IMR-90 (cell line): ENCODE data around the gene CNTRL. TPM values are rescaled to one million over a fixed set of nuclear protein-coding genes. Genes with fewer than 3 reads are reported as not detected.

Source experiments
- ATAC-seq: fragments of 200-7000 bp; cut with Tn5 transposase; 2 replicates; pipeline ENCODE4 v1.9.1; 2020; ENCODE audit warnings: low read depth, mild to moderate bottlenecking, moderate library complexity
- BruUV-seq: library from RNA; stranded (reverse); fragments of 400-500 nt; replicated peaks from 2 replicates; lab custom pipeline; 2021; lab: Mats Ljungman, UMichigan
- CTCF ChIA-PET: fragments of 300-600 bp; formaldehyde crosslinking; extraction: SDS; loops from one replicate; lab custom pipeline; 2021; ENCODE audit warnings: antibody characterized with exemption; lab: Yijun Ruan, JAX
- POLR2A ChIA-PET: fragments of 300-600 bp; sonication (Branson Sonifier 250); formaldehyde crosslinking; loops from one replicate; lab custom pipeline; 2022; ENCODE audit warnings: antibody characterized with exemption; ENCODE audit not compliant: unreplicated experiment; lab: Charles Lee
- DNase-seq: peaks from one replicate; pipeline ENCODE4 v3.0.0; 2013
- H2AFZ ChIP-seq: replicated peaks from 2 replicates; pipeline ENCODE3; 2013; ENCODE audit warnings: low read length, mild to moderate bottlenecking; ENCODE audit not compliant: poor library complexity
- H2AK5ac ChIP-seq: 2 replicates; pipeline ENCODE4 v1.6.1; 2013; ENCODE audit warnings: low read depth, low read length, inconsistent platforms
- H2AK9ac ChIP-seq: replicated peaks from 2 replicates; pipeline ENCODE3; 2013; ENCODE audit warnings: mild to moderate bottlenecking, low read depth, low read length, moderate library complexity; ENCODE audit not compliant: poor library complexity
- H2BK120ac ChIP-seq: 2 replicates; pipeline ENCODE4 v1.6.1; 2013; ENCODE audit warnings: low read depth, low read length, inconsistent platforms
- H2BK15ac ChIP-seq: 3 replicates; pipeline ENCODE4 v1.6.1; 2013; ENCODE audit warnings: low read depth, low read length, inconsistent platforms
- H2BK20ac ChIP-seq: 2 replicates; pipeline ENCODE4 v1.6.1; 2013; ENCODE audit warnings: low read depth, mild to moderate bottlenecking, inconsistent platforms, low read length, moderate library complexity
- H2BK5ac ChIP-seq: 2 replicates; pipeline ENCODE4 v1.6.1; 2013; ENCODE audit warnings: mild to moderate bottlenecking, low read depth, low read length, inconsistent platforms; ENCODE audit not compliant: poor library complexity, severe bottlenecking
- H3K14ac ChIP-seq: replicated peaks from 2 replicates; pipeline ENCODE4 v1.6.1; 2013; ENCODE audit warnings: low read depth, low read length, inconsistent platforms
- H3K18ac ChIP-seq: 2 replicates; pipeline ENCODE4 v1.6.1; 2013; ENCODE audit warnings: low read depth, low read length, control low read depth
- H3K23ac ChIP-seq: 2 replicates; pipeline ENCODE4 v1.6.1; 2013; ENCODE audit warnings: low read depth, low read length, inconsistent platforms
- H3K27ac ChIP-seq: 2 replicates; pipeline ENCODE4 v1.5.1; 2013; ENCODE audit warnings: mild to moderate bottlenecking, control low read depth, low read length; ENCODE audit not compliant: insufficient read depth
- H3K27me3 ChIP-seq: 2 replicates; pipeline ENCODE4 v1.6.1; 2013; ENCODE audit warnings: low read length; ENCODE audit not compliant: control insufficient read depth, insufficient read depth
- H3K36me3 ChIP-seq: 2 replicates; pipeline ENCODE4 v1.6.1; 2013; ENCODE audit warnings: low read length, mixed read lengths; ENCODE audit not compliant: control insufficient read depth, insufficient read depth
- H3K4ac ChIP-seq: 2 replicates; pipeline ENCODE4 v1.6.1; 2013; ENCODE audit warnings: low read depth, low read length, inconsistent platforms
- H3K4me1 ChIP-seq: 2 replicates; pipeline ENCODE4 v1.6.1; 2013; ENCODE audit warnings: low read length, mixed read lengths; ENCODE audit not compliant: control insufficient read depth, insufficient read depth
- H3K4me2 ChIP-seq: 2 replicates; pipeline ENCODE4 v1.6.1; 2013; ENCODE audit warnings: low read depth, mild to moderate bottlenecking, control low read depth, low read length, moderate library complexity
- H3K4me3 ChIP-seq: 2 replicates; pipeline ENCODE4 v1.5.1; 2013; ENCODE audit warnings: low read depth, mild to moderate bottlenecking, control low read depth, low read length, moderate library complexity; ENCODE audit not compliant: insufficient read depth
- H3K56ac ChIP-seq: 2 replicates; pipeline ENCODE4 v1.6.1; 2013; ENCODE audit warnings: low read length, inconsistent platforms; ENCODE audit not compliant: insufficient read depth; ENCODE audit errors: extremely low read depth
- H3K79me1 ChIP-seq, 2 experiments: 2 replicates each; pipeline ENCODE4 v1.6.1; 2013; ENCODE audit warnings: low read length in 2 of 2, inconsistent platforms in 1 of 2, low read depth in 1 of 2
- H3K9ac ChIP-seq: 2 replicates; pipeline ENCODE4 v1.6.1; 2013; ENCODE audit warnings: low read depth, low read length, control low read depth
- H3K9me1 ChIP-seq: 2 replicates; pipeline ENCODE4 v1.6.1; 2013; ENCODE audit warnings: low read length, inconsistent platforms; ENCODE audit not compliant: insufficient read depth
- H3K9me3 ChIP-seq: 2 replicates; pipeline ENCODE4 v1.6.1; 2013; ENCODE audit warnings: low read length; ENCODE audit not compliant: control insufficient read depth, insufficient read depth
- H4K20me1 ChIP-seq: 2 replicates; pipeline ENCODE4 v1.6.1; 2013; ENCODE audit warnings: low read length, inconsistent platforms; ENCODE audit not compliant: insufficient read depth
- H4K5ac ChIP-seq: 2 replicates; pipeline ENCODE4 v1.6.1; 2013; ENCODE audit warnings: mild to moderate bottlenecking, low read depth, low read length, control low read depth
- H4K8ac ChIP-seq, 2 experiments: 2 replicates each; pipeline ENCODE4 v1.6.1; 2013; ENCODE audit warnings: low read depth in 2 of 2, low read length in 2 of 2, control low read depth in 1 of 2, inconsistent platforms in 1 of 2
- H4K91ac ChIP-seq: 2 replicates; pipeline ENCODE4 v1.6.1; 2013; ENCODE audit warnings: low read depth, low read length, inconsistent platforms; ENCODE audit not compliant: insufficient read depth
- BHLHE40 ChIP-seq: fragments of 150-350 bp; IDR thresholded peaks from 2 replicates; pipeline ENCODE4 v1.6.1; 2016; ENCODE audit warnings: mild to moderate bottlenecking, low read depth, low read length
- CHD1 ChIP-seq: IDR thresholded peaks from 2 replicates; pipeline ENCODE4 v1.6.1; 2012; ENCODE audit warnings: low read depth, low read length, improper control_type of control experiment
- ELK1 ChIP-seq: fragments of 150-350 bp; IDR thresholded peaks from 2 replicates; pipeline ENCODE4 v1.6.1; 2016; ENCODE audit warnings: low read depth, mild to moderate bottlenecking, low read length, moderate library complexity, borderline replicate concordance
- MXI1 ChIP-seq: IDR thresholded peaks from 2 replicates; pipeline ENCODE4 v1.6.1; 2012; ENCODE audit warnings: low read depth, mild to moderate bottlenecking, low read length, moderate library complexity, borderline replicate concordance
- RAD21 ChIP-seq: IDR thresholded peaks from 2 replicates; pipeline ENCODE4 v1.6.1; 2012; ENCODE audit warnings: low read length, improper control_type of control experiment
- RCOR1 ChIP-seq: IDR thresholded peaks from 2 replicates; pipeline ENCODE4 v1.6.1; 2012; ENCODE audit warnings: mild to moderate bottlenecking, low read length, improper control_type of control experiment; ENCODE audit not compliant: insufficient replicate concordance
- RFX5 ChIP-seq: IDR thresholded peaks from 2 replicates; pipeline ENCODE4 v1.8.0; 2012; ENCODE audit warnings: low read depth, mild to moderate bottlenecking, low read length, moderate library complexity
- SMC3 ChIP-seq: fragments of 150-350 bp; IDR thresholded peaks from 2 replicates; pipeline ENCODE4 v1.6.1; 2016; ENCODE audit warnings: low read depth, mild to moderate bottlenecking, antibody characterized with exemption, low read length, moderate library complexity
- WGBS, 2 experiments: methylation state at CpG; one replicate each; pipeline versions ENCODE4 v1.1.5 to v1.1.7; 2013; ENCODE audit warnings: missing lambda C conversion rate in 2 of 2; ENCODE audit not compliant: insufficient read length in 1 of 2; ENCODE audit errors: extremely low coverage in 2 of 2; 5-methylcytosine and 5-hydroxymethylcytosine counted together
- dilution Hi-C: fragments of 300-500 bp; cut with HindIII; formaldehyde crosslinking; loops from one replicate; pipeline ENCODE4 v1.14.3; 2018; ENCODE audit warnings: low sequenced_read_pairs; ENCODE audit not compliant: unreplicated experiment
- in situ Hi-C: fragments of 300-500 bp; cut with MboI; formaldehyde crosslinking; loops from 3 replicates; pipeline ENCODE4 v1.14.3; 2019; ENCODE audit warnings: low sequenced_read_pairs, inconsistent platforms, mixed read lengths
- intact Hi-C: fragments of 100-400 bp; cut with micrococcal nuclease; formaldehyde crosslinking; loops from 2 replicates; pipeline ENCODE4 v1.10.0; 2022
- polyA plus RNA-seq, 3 experiments: library from polyadenylated mRNA; depleted of rRNA; stranded (reverse); fragments of >200 nt; gene quantifications; 2 replicates each; pipeline ENCODE4 v1.2.3, GENCODE V29; 2012; ENCODE audit warnings: low replicate concordance in 1 of 3
- total RNA-seq: library from RNA; depleted of rRNA; stranded (reverse); fragments of >200 nt; gene quantifications from 2 replicates; pipeline ENCODE4 v1.2.3, GENCODE V29; 2012

Gene CNTRL
- total and polyA plus RNA-seq, 2 of the 4 experiments (the other 2 are of a cell fraction): 4.5 to 7.3 TPM

GRCh38 chr9:121057821-121058220 is 16.9 kb upstream of the CNTRL start:
- WGBS, 2 experiments: 100% methylated on average over 1 of the region's 5 CpGs; no CpG with 5 or more reads in 1 of the 2 experiments
- H4K91ac ChIP-seq: no peak overlapping the region
- no peak overlapping the region for H2BK120ac ChIP-seq
- POLR2A ChIA-PET: no interaction called here
- H2BK5ac ChIP-seq: no peak overlapping the region
- in situ Hi-C loops: loop anchor here (25.0 kb wide), 1 partner anchor 446 kb away; no protein-coding TSS in a partner anchor
- no peak overlapping the region for H3K23ac ChIP-seq
- intact Hi-C loops: loop anchor here (5.0 kb wide), 1 partner anchor 441 kb away; no protein-coding TSS in a partner anchor
- H3K4me2 ChIP-seq: no peak overlapping the region
- H2BK15ac ChIP-seq: no peak overlapping the region
- BruUV-seq: no TSS peak
- H3K36me3 ChIP-seq: no peaks in the 10 kb centered on the region
- H3K9me1 ChIP-seq: no peaks in the 10 kb centered on the region
- no peaks in the 10 kb centered on the region for H4K20me1 ChIP-seq
- H2AK9ac ChIP-seq: no peak overlapping the region
- H3K9ac ChIP-seq: no peak overlapping the region
- H3K79me1 ChIP-seq: no peaks in the 10 kb centered on the region
- no peak overlapping the region for H3K14ac ChIP-seq
- dilution Hi-C loops: no loop called here
- H4K8ac ChIP-seq: no peak overlapping the region
- no peak overlapping the region for H3K27ac ChIP-seq
- no peaks in the 10 kb centered on the region for H3K27me3 ChIP-seq
- CTCF ChIA-PET: interaction anchor here (4.2 kb wide), 1 partner anchor 73 kb away, joined by 25 read pairs; no protein-coding TSS in a partner anchor
- no peaks in the 10 kb centered on the region for H3K9me3 ChIP-seq
- H4K5ac ChIP-seq: no peak overlapping the region
- H3K18ac ChIP-seq: no peak overlapping the region
- no peak overlapping the region for H2AK5ac ChIP-seq
- no peak overlapping the region for H3K4ac ChIP-seq
- no peak for DNase-seq
- no peak overlapping the region for H3K4me3 ChIP-seq
- H3K56ac ChIP-seq: no peak overlapping the region
- TF ChIP-seq RFX5: no peak
- TF ChIP-seq RCOR1: no peak
- no peak for TF ChIP-seq MXI1
- no peak for TF ChIP-seq BHLHE40
- TF ChIP-seq CHD1: no peak
- TF ChIP-seq RAD21: no peak
- TF ChIP-seq SMC3: no peak
- TF ChIP-seq ELK1: no peak
- H3K4me1 ChIP-seq: peaks cover 1% of the 10 kb centered on the region; the same call in 1 of the 2 replicates
- no peak overlapping the region for H2BK20ac ChIP-seq
- no peak overlapping the region for H2AFZ ChIP-seq
- no peak for ATAC-seq
